Keratinocyte (primary cell): ENCODE results near the gene FMN2.

Experiments used
- CTCF ChIP-seq, 3 experiments: IDR thresholded peaks in 1 of 3; conservative IDR thresholded peaks in 1 of 3; optimal IDR thresholded peaks in 1 of 3; 2 replicates in 2 of 3; 3 replicates in 1 of 3; pipeline versions ENCODE3 to v1.5.1; 2011; ENCODE audit warnings: low read length in 3 of 3, mild to moderate bottlenecking in 3 of 3, moderate library complexity in 2 of 3, control low read depth in 1 of 3, inconsistent platforms in 1 of 3; ENCODE audit not compliant: insufficient read depth in 2 of 3; ENCODE audit errors: extremely low read depth in 1 of 3
- EZH2 ChIP-seq: IDR thresholded peaks from one replicate; pipeline ENCODE4 v1.6.1; 2012; ENCODE audit warnings: inconsistent platforms, mild to moderate bottlenecking, low read length, moderate library complexity

GRCh38 chr1:240285540-240285939 lies 193.9 kb downstream of the FMN2 start:
- TF ChIP-seq CTCF (optimal IDR thresholded peaks at IDR 0.05 in 1 of 3, IDR thresholded peaks at IDR 0.05 in 1 of 3, conservative IDR thresholded peaks at IDR 0.05 in 1 of 3; ENCODE audit: extremely low read depth in 1 of 3, insufficient read depth in 2 of 3, low read length in 3 of 3) (no peak), EZH2 (no peak)
